Measurements from ENCODE around the gene GPC1.
"Not testable (repeated sequence)": the region's sequence is repeated elsewhere in the genome, so short reads cannot be mapped to it uniquely, and the experiment has no call there.

GPC1 gene, protein sequence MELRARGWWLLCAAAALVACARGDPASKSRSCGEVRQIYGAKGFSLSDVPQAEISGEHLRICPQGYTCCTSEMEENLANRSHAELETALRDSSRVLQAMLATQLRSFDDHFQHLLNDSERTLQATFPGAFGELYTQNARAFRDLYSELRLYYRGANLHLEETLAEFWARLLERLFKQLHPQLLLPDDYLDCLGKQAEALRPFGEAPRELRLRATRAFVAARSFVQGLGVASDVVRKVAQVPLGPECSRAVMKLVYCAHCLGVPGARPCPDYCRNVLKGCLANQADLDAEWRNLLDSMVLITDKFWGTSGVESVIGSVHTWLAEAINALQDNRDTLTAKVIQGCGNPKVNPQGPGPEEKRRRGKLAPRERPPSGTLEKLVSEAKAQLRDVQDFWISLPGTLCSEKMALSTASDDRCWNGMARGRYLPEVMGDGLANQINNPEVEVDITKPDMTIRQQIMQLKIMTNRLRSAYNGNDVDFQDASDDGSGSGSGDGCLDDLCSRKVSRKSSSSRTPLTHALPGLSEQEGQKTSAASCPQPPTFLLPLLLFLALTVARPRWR

GRCh38 chr2:240435457-240435947 lies at the start of gene GPC1:
TSS of gene GPC1 (plus strand) at chr2:240435663. CDS start at chr2:240435919, 256 bp downstream.
- peak within 1 kb of the TSS; percentile 72 for H3K27ac Mint-ChIP-seq
- peaks cover 9% of the 10 kb centered on the region for H3K4me1 Mint-ChIP-seq (ENCODE audit: low read depth)
- peaks cover 15% of the 10 kb centered on the region for H3K27me3 Mint-ChIP-seq (ENCODE audit: low read depth)
- H3K4me3 Mint-ChIP-seq, result peak within 1 kb of the TSS; percentile 83
- no peaks in the 10 kb centered on the region for H3K9me3 Mint-ChIP-seq
- no peaks in the 10 kb centered on the region for H3K36me3 Mint-ChIP-seq (ENCODE audit: low read depth)

- Mint-ChIP-seq H3K27ac (no peak overlapping the region), H3K4me1 (ENCODE audit: low read depth) (no peaks in the 10 kb centered on the region), H3K9me3 (no peaks in the 10 kb centered on the region), H3K36me3 (ENCODE audit: low read depth) (no peaks in the 10 kb centered on the region), H3K27me3 (ENCODE audit: low read depth) (no peaks in the 10 kb centered on the region), H3K4me3 (no peak overlapping the region)
These were observed 49.1 kb upstream of the GPC1 start for GRCh38 chr2:240386326-240386725.

DNA sequence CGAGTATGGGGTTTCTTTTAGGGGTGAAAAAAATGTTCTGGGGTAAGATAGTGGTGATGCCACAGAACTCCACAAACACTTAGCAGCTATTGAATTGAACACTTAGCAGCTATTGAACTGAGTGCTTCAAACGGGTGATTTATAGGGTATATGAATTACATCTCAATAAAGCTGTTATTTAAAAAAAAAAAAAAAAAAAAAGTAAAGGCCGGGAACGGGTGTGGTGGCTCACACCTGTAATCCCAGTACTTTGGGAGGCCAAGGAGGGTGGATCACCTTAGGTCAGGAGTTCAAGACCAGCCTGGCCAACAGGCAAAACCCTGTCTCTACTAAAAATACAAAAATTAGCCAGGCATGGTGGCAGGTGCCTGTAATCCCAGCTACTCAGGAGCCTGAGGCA lies 48.7 kb upstream of the GPC1 start:
- H3K4me1 Mint-ChIP-seq (ENCODE audit: low read depth); H3K4me3 Mint-ChIP-seq; H3K9me3 Mint-ChIP-seq; H3K27ac Mint-ChIP-seq; H3K27me3 Mint-ChIP-seq (ENCODE audit: low read depth); H3K36me3 Mint-ChIP-seq (ENCODE audit: low read depth): not testable (repeated sequence)

DNA sequence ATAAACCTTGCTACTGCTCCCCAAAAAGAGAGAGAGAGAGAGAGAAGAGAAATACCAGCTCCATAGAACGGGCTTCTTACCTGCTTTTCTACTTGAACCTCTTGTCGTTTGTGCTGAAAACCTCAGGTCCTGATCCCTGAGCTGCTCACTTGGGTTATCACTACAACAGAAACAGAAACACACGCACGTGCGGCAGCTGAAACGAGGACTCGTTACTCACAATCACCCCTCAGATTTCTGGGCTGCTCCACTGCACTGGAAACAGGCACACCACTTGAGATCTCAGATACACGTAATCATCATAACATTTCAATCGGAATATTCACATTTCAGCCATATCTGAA lies 48.2 kb upstream of the GPC1 start:
- Mint-ChIP-seq H3K9me3 (no peaks in the 10 kb centered on the region), H3K36me3 (ENCODE audit: low read depth) (no peaks in the 10 kb centered on the region), H3K4me1 (ENCODE audit: low read depth) (no peaks in the 10 kb centered on the region), H3K4me3 (no peak overlapping the region), H3K27ac (no peak overlapping the region), H3K27me3 (ENCODE audit: low read depth) (no peaks in the 10 kb centered on the region)

- Mint-ChIP-seq H3K27me3 (ENCODE audit: low read depth) (no peaks in the 10 kb centered on the region), H3K27ac (no peak overlapping the region), H3K9me3 (no peaks in the 10 kb centered on the region)
These were observed 47.6 kb upstream of the GPC1 start for GRCh38 chr2:240387669-240388358.

DNA sequence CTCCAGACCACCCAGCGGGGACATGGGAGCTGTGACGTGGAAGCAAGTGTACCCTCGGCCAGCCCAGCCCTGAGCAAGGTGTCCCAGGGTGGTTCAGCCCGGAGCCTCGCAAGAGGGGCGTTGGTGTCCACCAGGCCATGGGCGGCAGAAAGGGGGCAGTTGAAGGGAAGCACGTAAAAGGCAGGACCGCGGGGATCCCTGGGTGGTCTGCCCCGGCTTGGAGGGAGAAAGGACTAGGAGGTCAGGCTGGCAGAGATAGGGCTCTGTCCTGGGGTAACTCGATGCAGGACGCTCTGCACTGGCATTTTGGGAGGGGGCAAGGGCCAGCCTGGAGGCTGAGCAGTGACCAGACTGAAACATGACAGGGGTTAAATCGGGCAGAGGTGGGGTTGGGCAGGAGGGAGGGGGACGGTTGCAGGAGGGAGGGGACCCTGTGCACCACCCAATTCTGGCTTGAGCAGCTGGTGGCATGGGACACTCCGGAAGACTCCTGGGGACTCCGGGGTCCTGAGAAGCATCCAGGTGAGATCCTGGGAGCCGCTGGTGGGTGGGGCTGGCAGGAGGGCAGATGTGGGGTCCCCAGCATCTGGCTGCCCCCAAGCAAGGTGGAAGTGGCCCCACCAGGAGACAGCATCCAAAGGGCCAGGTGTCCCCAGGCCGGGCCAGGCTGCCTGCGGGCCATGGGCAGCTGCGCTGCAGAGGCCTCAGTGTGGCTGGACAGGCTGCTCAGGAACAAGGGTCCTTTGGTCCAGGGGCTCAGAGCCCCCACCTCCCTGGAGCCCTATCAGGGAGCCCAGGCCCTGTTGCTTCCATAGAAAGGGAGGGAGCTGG lies 46.8 kb upstream of the GPC1 start:
- Mint-ChIP-seq H3K4me1 (ENCODE audit: low read depth) (peaks cover 7% of the 10 kb centered on the region), H3K27ac (no peak overlapping the region), H3K27me3 (ENCODE audit: low read depth) (no peaks in the 10 kb centered on the region), H3K4me3 (no peak overlapping the region), H3K36me3 (ENCODE audit: low read depth) (no peaks in the 10 kb centered on the region), H3K9me3 (no peaks in the 10 kb centered on the region)

More at GRCh38 chr2:240387669-240388358, 47.6 kb upstream of the GPC1 start:
- no peak overlapping the region for H3K4me3 Mint-ChIP-seq
- H3K4me1 Mint-ChIP-seq (ENCODE audit: low read depth), result peaks cover 4% of the 10 kb centered on the region
- H3K36me3 Mint-ChIP-seq (ENCODE audit: low read depth), result no peaks in the 10 kb centered on the region

GRCh38 chr2:240389302-240389805 lies 46.1 kb upstream of the GPC1 start:
- H3K9me3 Mint-ChIP-seq, result no peaks in the 10 kb centered on the region
- no peak overlapping the region for H3K27ac Mint-ChIP-seq
- H3K4me1 Mint-ChIP-seq (ENCODE audit: low read depth), result peaks cover 7% of the 10 kb centered on the region
- H3K36me3 Mint-ChIP-seq (ENCODE audit: low read depth), result no peaks in the 10 kb centered on the region
- H3K4me3 Mint-ChIP-seq, result no peak overlapping the region
- no peaks in the 10 kb centered on the region for H3K27me3 Mint-ChIP-seq (ENCODE audit: low read depth)

DNA sequence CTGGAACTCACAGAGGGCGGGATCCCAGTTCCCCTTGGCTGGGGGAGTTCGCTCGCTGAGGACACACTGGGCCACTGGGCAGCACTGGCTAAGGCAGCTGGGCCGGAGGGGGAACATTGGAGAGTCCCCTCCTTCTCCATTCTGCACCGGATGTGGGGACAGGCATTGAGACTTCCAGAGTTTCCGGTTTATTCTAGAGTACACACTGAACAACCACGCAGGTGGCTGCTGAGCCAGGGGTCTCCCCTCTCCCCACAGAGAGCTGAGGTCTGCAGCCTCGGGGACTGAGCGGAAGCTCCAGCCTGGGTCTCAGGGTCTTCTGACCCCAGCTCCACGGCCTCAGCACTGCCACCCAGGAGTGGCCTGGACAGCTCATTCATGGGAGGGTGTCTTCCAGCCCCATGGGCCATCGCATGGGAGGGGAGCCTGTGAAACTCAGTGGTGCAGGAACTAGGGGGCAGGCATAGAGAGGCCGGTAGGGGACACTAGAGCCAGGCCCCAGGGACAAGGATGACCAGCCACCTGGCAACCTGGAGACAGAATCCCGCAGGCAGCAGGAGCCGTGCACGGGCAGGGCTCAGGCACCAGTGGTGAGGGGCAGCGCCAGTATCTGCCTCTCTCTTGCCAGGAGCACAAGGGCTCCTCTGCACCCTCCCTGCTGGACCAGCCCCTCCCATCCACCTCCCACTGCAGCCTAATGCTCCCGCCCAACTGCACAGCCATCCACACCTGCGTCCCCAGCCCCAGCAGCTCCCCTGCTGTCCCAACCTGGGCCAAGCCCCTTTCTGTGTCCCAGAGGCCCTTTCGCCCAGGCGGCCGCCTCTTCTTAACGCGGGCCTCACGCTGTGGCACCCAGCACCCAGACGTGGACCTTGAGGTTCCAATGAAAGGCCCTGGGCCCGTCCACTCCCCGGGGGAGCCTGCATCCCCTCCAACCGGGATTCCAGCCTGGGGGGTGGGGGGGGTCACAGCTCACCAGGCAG lies 45.1 kb upstream of the GPC1 start:
- Mint-ChIP-seq H3K4me3 (no peak overlapping the region), H3K9me3 (no peaks in the 10 kb centered on the region), H3K27me3 (ENCODE audit: low read depth) (no peaks in the 10 kb centered on the region), H3K4me1 (ENCODE audit: low read depth) (peaks cover 7% of the 10 kb centered on the region), H3K36me3 (ENCODE audit: low read depth) (no peaks in the 10 kb centered on the region), H3K27ac (no peak overlapping the region)

DNA sequence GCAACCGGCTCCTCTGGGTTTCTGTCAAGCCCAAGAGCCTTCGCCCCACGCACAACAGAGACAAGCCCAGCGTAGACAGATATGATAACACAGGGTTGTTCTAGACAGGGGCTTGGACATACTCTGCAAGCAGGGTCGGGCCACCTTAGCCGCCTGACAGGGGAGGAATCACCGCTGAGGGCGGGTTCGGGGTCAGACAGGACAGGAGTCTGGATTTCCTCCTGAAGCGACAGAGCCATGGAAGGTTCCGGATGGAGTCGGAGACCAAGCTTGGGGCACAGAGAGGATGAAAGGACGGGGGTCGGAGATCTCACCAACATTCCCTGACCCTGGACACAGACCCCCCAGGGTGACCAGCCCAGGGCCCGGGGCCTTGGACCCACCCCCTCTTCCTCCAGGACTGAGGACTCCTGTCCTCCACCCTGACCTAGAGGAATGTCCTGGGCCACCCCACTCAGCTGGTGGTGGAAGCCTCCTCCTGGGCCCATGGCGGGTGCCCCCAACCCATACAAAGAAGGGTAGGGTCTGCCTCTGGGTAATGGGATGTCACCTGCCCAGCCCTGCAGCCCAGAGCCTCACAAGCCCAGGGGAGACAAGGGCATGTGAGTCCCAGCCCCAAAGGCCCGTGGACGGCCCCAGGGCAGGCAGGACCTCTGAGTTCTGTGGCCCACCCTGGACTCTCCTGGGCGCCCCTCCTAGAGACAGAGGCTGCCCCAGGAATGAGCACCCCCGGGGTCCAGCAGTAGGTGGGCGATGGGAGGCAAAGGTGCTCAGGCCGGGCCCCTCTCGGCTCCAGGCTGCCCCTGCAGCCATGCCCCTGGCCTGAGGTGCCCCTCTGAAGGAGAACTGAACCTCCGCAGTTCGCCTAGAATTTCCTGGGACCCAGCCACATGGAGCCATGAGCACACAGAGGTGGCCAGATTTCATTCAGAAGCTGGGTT lies 44.1 kb upstream of the GPC1 start:
- Mint-ChIP-seq H3K36me3 (ENCODE audit: low read depth) (no peaks in the 10 kb centered on the region), H3K4me3 (no peak overlapping the region), H3K27me3 (ENCODE audit: low read depth) (no peaks in the 10 kb centered on the region), H3K9me3 (no peaks in the 10 kb centered on the region), H3K27ac (no peak overlapping the region), H3K4me1 (ENCODE audit: low read depth) (peaks cover 7% of the 10 kb centered on the region)

- Mint-ChIP-seq H3K27me3 (ENCODE audit: low read depth) (no peaks in the 10 kb centered on the region), H3K27ac (peak overlapping the region; percentile 76), H3K4me1 (ENCODE audit: low read depth) (peaks cover 7% of the 10 kb centered on the region), H3K4me3 (no peak overlapping the region), H3K9me3 (no peaks in the 10 kb centered on the region), H3K36me3 (ENCODE audit: low read depth) (no peaks in the 10 kb centered on the region)
These were observed 43.1 kb upstream of the GPC1 start for GRCh38 chr2:240392084-240392947.

DNA sequence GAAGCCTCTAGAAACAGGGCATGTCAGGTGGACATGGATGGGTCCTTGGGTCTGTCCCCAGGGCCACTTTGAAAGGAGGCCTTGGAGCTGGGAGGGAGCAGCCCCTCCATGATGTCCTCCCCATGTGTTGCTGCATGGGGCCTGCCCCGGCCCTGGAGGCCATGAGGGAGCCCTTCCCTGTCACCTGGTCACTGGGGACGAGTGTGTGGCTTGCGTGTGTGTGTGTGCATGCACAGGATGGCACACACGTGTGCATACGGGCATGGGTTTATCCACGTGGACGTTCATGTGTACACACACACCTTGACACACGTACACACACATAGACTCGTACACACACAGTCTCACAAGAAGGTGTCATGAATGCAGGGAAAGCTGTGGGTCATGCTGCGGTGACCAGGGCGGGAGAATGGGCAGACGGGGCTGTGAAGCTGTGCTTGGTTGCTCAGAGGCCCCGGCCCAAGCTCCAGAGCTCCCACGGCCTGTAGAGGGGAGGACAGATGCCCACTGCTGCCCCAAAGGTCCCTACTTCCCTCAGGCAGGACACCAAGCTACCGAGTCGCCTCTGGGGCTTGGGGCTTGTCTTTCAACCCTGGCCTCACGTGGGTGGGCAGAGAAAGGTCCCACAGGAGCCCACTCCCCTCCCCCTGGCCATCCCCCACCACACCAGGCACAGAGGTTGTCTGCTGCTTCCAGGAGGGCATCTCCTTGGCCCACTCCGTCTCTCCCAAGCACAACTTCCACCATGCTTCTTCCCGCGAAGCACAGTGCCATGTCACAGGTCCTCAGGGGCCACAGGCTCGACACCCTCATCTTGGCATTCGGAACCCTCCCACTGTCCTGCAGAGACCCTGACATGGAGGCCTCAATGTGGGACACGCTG lies 42.3 kb upstream of the GPC1 start:
- H3K4me3 Mint-ChIP-seq, result no peak overlapping the region
- H3K9me3 Mint-ChIP-seq, result no peaks in the 10 kb centered on the region

More for the DNA sequence above, 42.3 kb upstream of the GPC1 start:
- H3K27me3 Mint-ChIP-seq (ENCODE audit: low read depth), result no peaks in the 10 kb centered on the region
- peaks cover 7% of the 10 kb centered on the region for H3K4me1 Mint-ChIP-seq (ENCODE audit: low read depth)
- H3K27ac Mint-ChIP-seq, result peak overlapping the region; percentile 76
- H3K36me3 Mint-ChIP-seq (ENCODE audit: low read depth), result no peaks in the 10 kb centered on the region
